ENCODE measurements around the gene CENPO.
"Not testable (repeated sequence)": the region's sequence is repeated elsewhere in the genome, so short reads cannot be mapped to it uniquely, and the experiment has no call there.

CENPO gene

GRCh38 chr2:24822049-24822706, 29.0 kb downstream of the CENPO start:
- DNase-seq (ENCODE audit: low read depth in 2 of 3, low spot score in 1 of 3), result no peak

GRCh38 chr2:24824071-24824588, 30.9 kb downstream of the CENPO start:
- DNase-seq (ENCODE audit: low read depth in 2 of 3, low spot score in 1 of 3), result no peak

- peak; percentile 22 to 29 (median 26) for DNase-seq (ENCODE audit: low read depth in 2 of 3, low spot score in 1 of 3)
These were observed 32.0 kb downstream of the CENPO start for GRCh38 chr2:24824966-24825882.

- DNase-seq (ENCODE audit: low read depth in 2 of 3, low spot score in 1 of 3), result no peak
These were observed 32.9 kb downstream of the CENPO start for GRCh38 chr2:24825883-24826772.

GRCh38 chr2:24826773-24827145, 33.5 kb downstream of the CENPO start:
- no peak for DNase-seq (ENCODE audit: low read depth in 2 of 3, low spot score in 1 of 3)

GRCh38 chr2:24827321-24828237, 34.4 kb downstream of the CENPO start:
- DNase-seq (ENCODE audit: low read depth in 2 of 3, low spot score in 1 of 3), result peak; percentile 58 to 61 (median 58)

GRCh38 chr2:24828238-24828996, 35.2 kb downstream of the CENPO start:
- DNase-seq (ENCODE audit: low read depth in 2 of 3, low spot score in 1 of 3), result no peak

GRCh38 chr2:24830351-24830750, 37.1 kb downstream of the CENPO start:
- no peak for DNase-seq (ENCODE audit: low read depth in 2 of 3, low spot score in 1 of 3)

GRCh38 chr2:24830786-24831185, 37.6 kb downstream of the CENPO start:
- DNase-seq (ENCODE audit: low read depth in 2 of 3, low spot score in 1 of 3), result no peak

- no peak for DNase-seq (ENCODE audit: low read depth in 2 of 3, low spot score in 1 of 3)
These were observed 38.2 kb downstream of the CENPO start for GRCh38 chr2:24831221-24832072.

- DNase-seq (ENCODE audit: low read depth in 2 of 3, low spot score in 1 of 3), result no peak
These were observed 38.8 kb downstream of the CENPO start for GRCh38 chr2:24832073-24832461.

- DNase-seq (ENCODE audit: low read depth in 2 of 3, low spot score in 1 of 3), result no peak
These were observed 39.3 kb downstream of the CENPO start for GRCh38 chr2:24832521-24832920.

GRCh38 chr2:24832931-24833701, 39.9 kb downstream of the CENPO start:
- no peak for DNase-seq (ENCODE audit: low read depth in 2 of 3, low spot score in 1 of 3)

GRCh38 chr2:24833821-24834732, 40.9 kb downstream of the CENPO start:
- DNase-seq (ENCODE audit: low read depth in 2 of 3, low spot score in 1 of 3), result no peak

- no peak for DNase-seq (ENCODE audit: low read depth in 2 of 3, low spot score in 1 of 3)
These were observed 41.6 kb downstream of the CENPO start for GRCh38 chr2:24834733-24835395.

GRCh38 chr2:24835411-24835810, 42.2 kb downstream of the CENPO start:
- not testable (repeated sequence) for DNase-seq (ENCODE audit: low read depth in 2 of 3, low spot score in 1 of 3)
